ENCODE results near the gene COMMD4. TPM values are rescaled to one million over a fixed set of nuclear protein-coding genes. Genes with fewer than 3 reads are reported as not detected.
A peak's percentile ranks its signal among the peaks of the same experiment; 100 is the strongest.

COMMD4 gene
- total and polyA plus RNA-seq, 10 of the 15 experiments (the other 5 are each of a cell fraction or from before 2014, with no cell fraction given), result 14.5 to 118 (median 75.3) TPM

DNA sequence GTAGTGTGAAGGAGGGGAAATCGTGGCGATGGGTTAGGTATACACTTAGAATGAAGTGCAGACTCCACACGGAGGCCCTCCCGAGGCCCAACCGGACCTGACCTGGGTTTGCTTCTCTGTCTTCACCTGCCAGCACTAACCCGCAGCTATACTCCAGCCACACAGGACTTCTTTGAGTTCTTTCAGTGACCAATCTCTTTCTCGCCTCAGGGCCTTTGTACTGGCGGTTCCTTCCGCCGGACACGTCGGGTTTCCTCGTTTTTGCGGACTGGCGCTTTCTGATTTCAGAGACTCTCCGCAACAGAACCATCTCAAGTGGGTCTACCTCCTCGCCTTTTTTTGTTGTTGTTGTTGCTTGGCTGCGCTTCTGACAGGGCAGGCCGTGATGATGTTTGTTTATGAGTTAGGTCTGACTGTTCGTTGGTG, 10.9 kb downstream of the COMMD4 start, which contains the start of gene NEIL1:
Gene NEIL1, plus strand, starts transcription at position 244 of the 426 bp plus-strand sequence. CDS start 1,867 bp downstream, outside the sequence.
- no peak for FAIRE-seq
- Histone ChIP-seq H4K20me1 (ENCODE audit: control insufficient read depth, insufficient read depth) (no peaks in the 10 kb centered on the region), H3K4me3 (peak within 1 kb of the TSS; percentile 66), H3K27me3 (replicated peaks in 1 of 2; ENCODE audit: control insufficient read depth in 2 of 2, insufficient read depth in 2 of 2, low read length in 1 of 2) (peaks cover 4 to 11% of the 10 kb centered on the region in 2 experiments), H3K9me3 (replicated peaks; ENCODE audit: control insufficient read depth, insufficient read depth, low read length) (peaks cover 15% of the 10 kb centered on the region; the same call in 2 of the 3 replicates), H3K9ac (ENCODE audit: control insufficient read depth, insufficient read depth, low read length) (peak within 1 kb of the TSS; percentile 35; the same call in 1 of the 2 replicates), H3K27ac (ENCODE audit: control insufficient read depth, insufficient read depth) (no peak within 1 kb of the TSS), H3K36me3 (ENCODE audit: control insufficient read depth in 2 of 2, insufficient read depth in 2 of 2, low read length in 1 of 2) (no peaks in the 10 kb centered on the region), H3K4me1 (ENCODE audit: control insufficient read depth, insufficient read depth, low read length) (peaks cover 23% of the 10 kb centered on the region), H3K79me2 (ENCODE audit: control insufficient read depth, insufficient read depth, low read length) (no peaks in the 10 kb centered on the region), H2AFZ (ENCODE audit: control insufficient read depth, low read depth, low read length) (peak within 1 kb of the TSS; percentile 69), H3K4me2 (ENCODE audit: control insufficient read depth, insufficient read depth) (peak within 1 kb of the TSS; percentile 95)
- ChIA-PET RAD21 (ENCODE audit: unreplicated experiment) (no interaction called here), CTCF (no interaction called here), POLR2A (no interaction called here), SMC1A (ENCODE audit: uncharacterized antibody, unreplicated experiment) (no interaction called here)
- TF ChIP-seq, protein P1, sequence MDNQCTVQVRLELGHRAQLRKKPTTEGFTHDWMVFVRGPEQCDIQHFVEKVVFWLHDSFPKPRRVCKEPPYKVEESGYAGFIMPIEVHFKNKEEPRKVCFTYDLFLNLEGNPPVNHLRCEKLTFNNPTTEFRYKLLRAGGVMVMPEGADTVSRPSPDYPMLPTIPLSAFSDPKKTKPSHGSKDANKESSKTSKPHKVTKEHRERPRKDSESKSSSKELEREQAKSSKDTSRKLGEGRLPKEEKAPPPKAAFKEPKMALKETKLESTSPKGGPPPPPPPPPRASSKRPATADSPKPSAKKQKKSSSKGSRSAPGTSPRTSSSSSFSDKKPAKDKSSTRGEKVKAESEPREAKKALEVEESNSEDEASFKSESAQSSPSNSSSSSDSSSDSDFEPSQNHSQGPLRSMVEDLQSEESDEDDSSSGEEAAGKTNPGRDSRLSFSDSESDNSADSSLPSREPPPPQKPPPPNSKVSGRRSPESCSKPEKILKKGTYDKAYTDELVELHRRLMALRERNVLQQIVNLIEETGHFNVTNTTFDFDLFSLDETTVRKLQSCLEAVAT (IDR thresholded peaks at IDR 0.05), result 0 out of 2 replicates have a peak, but pooled peaks have one; percentile 16
- TF ChIP-seq NKRF (conservative IDR thresholded peaks at IDR 0.05), result no peak
- TF ChIP-seq TAF1 (IDR thresholded peaks at IDR 0.05; ENCODE audit: borderline replicate concordance, low read depth, low read length), result peak; percentile 13; the same call in 1 of the 2 replicates
- TF ChIP-seq ZSCAN29 (IDR thresholded peaks at IDR 0.05), result no peak
- TF ChIP-seq SREBF2 (IDR thresholded peaks at IDR 0.05; ENCODE audit: low read length), result no peak
- no peak for TF ChIP-seq EGR1 (IDR thresholded peaks at IDR 0.05; ENCODE audit: borderline replicate concordance in 1 of 2, low read depth in 2 of 2, low read length in 2 of 2)
- TF ChIP-seq CHD2 (IDR thresholded peaks at IDR 0.05; ENCODE audit: borderline replicate concordance, low read depth, low read length), result no peak
- TF ChIP-seq, protein P2, sequence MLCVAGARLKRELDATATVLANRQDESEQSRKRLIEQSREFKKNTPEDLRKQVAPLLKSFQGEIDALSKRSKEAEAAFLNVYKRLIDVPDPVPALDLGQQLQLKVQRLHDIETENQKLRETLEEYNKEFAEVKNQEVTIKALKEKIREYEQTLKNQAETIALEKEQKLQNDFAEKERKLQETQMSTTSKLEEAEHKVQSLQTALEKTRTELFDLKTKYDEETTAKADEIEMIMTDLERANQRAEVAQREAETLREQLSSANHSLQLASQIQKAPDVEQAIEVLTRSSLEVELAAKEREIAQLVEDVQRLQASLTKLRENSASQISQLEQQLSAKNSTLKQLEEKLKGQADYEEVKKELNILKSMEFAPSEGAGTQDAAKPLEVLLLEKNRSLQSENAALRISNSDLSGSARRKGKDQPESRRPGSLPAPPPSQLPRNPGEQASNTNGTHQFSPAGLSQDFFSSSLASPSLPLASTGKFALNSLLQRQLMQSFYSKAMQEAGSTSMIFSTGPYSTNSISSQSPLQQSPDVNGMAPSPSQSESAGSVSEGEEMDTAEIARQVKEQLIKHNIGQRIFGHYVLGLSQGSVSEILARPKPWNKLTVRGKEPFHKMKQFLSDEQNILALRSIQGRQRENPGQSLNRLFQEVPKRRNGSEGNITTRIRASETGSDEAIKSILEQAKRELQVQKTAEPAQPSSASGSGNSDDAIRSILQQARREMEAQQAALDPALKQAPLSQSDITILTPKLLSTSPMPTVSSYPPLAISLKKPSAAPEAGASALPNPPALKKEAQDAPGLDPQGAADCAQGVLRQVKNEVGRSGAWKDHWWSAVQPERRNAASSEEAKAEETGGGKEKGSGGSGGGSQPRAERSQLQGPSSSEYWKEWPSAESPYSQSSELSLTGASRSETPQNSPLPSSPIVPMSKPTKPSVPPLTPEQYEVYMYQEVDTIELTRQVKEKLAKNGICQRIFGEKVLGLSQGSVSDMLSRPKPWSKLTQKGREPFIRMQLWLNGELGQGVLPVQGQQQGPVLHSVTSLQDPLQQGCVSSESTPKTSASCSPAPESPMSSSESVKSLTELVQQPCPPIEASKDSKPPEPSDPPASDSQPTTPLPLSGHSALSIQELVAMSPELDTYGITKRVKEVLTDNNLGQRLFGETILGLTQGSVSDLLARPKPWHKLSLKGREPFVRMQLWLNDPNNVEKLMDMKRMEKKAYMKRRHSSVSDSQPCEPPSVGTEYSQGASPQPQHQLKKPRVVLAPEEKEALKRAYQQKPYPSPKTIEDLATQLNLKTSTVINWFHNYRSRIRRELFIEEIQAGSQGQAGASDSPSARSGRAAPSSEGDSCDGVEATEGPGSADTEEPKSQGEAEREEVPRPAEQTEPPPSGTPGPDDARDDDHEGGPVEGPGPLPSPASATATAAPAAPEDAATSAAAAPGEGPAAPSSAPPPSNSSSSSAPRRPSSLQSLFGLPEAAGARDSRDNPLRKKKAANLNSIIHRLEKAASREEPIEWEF (IDR thresholded peaks at IDR 0.05; ENCODE audit: insufficient replicate concordance, low read depth, low read length), result no peak
- no peak for TF ChIP-seq NR2C1 (IDR thresholded peaks at IDR 0.05)
- TF ChIP-seq BRCA1 (IDR thresholded peaks at IDR 0.05; ENCODE audit: low read depth, low read length), result no peak
- peak; percentile 11; the same call in 1 of the 2 replicates for TF ChIP-seq RELB (IDR thresholded peaks at IDR 0.05; ENCODE audit: low read depth)
- ATAC-seq, result no peak; the same call in 2 of the 3 replicates
- BruUV-seq (replicated peaks), result no TSS peak
- intact Hi-C loops (cut with micrococcal nuclease; ENCODE audit: unreplicated experiment), result no loop called here
- in situ Hi-C loops (cut with MboI), result no loop called here
- no peak for DNase-seq (ENCODE audit: low read depth, low spot score)
- WGBS (ENCODE audit: insufficient coverage, insufficient replicate concordance, low lambda C conversion rate, missing lambda C conversion rate), result 18% methylated on average over 20 of the region's 20 CpGs

All from GM12878 (cell line).